GM12878 (cell line): ENCODE results near the gene BCAT1.

ENCODE experiments used
- CHD2 ChIP-seq: IDR thresholded peaks from 2 replicates; pipeline ENCODE4 v1.6.1; 2011; ENCODE audit warnings: low read depth, low read length, improper control_type of control experiment, borderline replicate concordance
- RAD21 ChIP-seq: IDR thresholded peaks from 2 replicates; pipeline ENCODE4 v1.6.1; 2011; ENCODE audit warnings: mild to moderate bottlenecking, low read depth, low read length, moderate library complexity; ENCODE audit not compliant: insufficient read depth
- SREBF2 ChIP-seq: IDR thresholded peaks from 2 replicates; pipeline ENCODE4 v1.6.1; 2012; ENCODE audit warnings: mild to moderate bottlenecking, low read length
- TCF12 ChIP-seq: IDR thresholded peaks from 2 replicates; pipeline ENCODE4 v1.6.1; 2011; ENCODE audit warnings: low read depth, mild to moderate bottlenecking, low read length
- TF ChIP-seq, protein P1 (sequence below), 3 experiments: IDR thresholded peaks in 2 of 3; conservative IDR thresholded peaks in 1 of 3; 2 replicates each; pipeline ENCODE4 v1.5.1; 2011; ENCODE audit warnings: low read depth in 3 of 3, low read length in 3 of 3, mild to moderate bottlenecking in 3 of 3, control low read depth in 2 of 3, moderate library complexity in 2 of 3, inconsistent platforms in 1 of 3, mixed read lengths in 1 of 3; ENCODE audit not compliant: control insufficient read depth in 2 of 3, insufficient read depth in 1 of 3; ENCODE audit errors: extremely low read depth in 1 of 3
- TF ChIP-seq, protein P2 (sequence below): fragments of 450-650 bp; IDR thresholded peaks from 2 replicates; pipeline ENCODE4 v1.6.1; 2014; ENCODE audit warnings: mild to moderate bottlenecking
- TF ChIP-seq, protein P3 (sequence below): fragments of 450-650 bp; formaldehyde crosslinking; IDR thresholded peaks from 2 replicates; pipeline ENCODE4 v1.4.0; 2020; ENCODE audit warnings: mild to moderate bottlenecking, moderate library complexity

DNA sequence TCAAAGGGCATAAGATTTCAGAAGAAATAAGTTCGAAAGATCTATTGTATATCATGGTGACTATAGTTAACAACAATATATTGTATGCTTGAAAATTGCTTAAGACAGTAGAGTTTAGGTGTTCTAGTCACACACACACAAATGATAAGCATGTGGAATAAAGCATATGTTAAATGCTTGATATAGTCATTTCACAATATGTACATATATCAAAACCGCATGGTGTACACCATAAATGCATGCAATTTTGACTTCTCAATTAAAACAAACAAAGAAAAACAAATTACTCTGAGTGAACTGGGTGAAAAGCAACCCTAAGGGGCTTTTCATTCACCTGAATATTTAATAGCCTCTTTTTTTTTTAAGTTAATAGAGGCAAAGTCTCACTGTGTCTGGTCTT, 40.3 kb upstream of the BCAT1 start:
- TF ChIP-seq RAD21 (no peak), SREBF2 (no peak), CHD2 (no peak), TCF12 (no peak)
- TF ChIP-seq, protein P1, sequence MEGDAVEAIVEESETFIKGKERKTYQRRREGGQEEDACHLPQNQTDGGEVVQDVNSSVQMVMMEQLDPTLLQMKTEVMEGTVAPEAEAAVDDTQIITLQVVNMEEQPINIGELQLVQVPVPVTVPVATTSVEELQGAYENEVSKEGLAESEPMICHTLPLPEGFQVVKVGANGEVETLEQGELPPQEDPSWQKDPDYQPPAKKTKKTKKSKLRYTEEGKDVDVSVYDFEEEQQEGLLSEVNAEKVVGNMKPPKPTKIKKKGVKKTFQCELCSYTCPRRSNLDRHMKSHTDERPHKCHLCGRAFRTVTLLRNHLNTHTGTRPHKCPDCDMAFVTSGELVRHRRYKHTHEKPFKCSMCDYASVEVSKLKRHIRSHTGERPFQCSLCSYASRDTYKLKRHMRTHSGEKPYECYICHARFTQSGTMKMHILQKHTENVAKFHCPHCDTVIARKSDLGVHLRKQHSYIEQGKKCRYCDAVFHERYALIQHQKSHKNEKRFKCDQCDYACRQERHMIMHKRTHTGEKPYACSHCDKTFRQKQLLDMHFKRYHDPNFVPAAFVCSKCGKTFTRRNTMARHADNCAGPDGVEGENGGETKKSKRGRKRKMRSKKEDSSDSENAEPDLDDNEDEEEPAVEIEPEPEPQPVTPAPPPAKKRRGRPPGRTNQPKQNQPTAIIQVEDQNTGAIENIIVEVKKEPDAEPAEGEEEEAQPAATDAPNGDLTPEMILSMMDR (IDR thresholded peaks at IDR 0.05 in 2 of 3, conservative IDR thresholded peaks at IDR 0.05 in 1 of 3; ENCODE audit: control insufficient read depth in 2 of 3, extremely low read depth in 1 of 3, insufficient read depth in 1 of 3, low read depth in 3 of 3, low read length in 3 of 3): no peak
- TF ChIP-seq, protein P2, sequence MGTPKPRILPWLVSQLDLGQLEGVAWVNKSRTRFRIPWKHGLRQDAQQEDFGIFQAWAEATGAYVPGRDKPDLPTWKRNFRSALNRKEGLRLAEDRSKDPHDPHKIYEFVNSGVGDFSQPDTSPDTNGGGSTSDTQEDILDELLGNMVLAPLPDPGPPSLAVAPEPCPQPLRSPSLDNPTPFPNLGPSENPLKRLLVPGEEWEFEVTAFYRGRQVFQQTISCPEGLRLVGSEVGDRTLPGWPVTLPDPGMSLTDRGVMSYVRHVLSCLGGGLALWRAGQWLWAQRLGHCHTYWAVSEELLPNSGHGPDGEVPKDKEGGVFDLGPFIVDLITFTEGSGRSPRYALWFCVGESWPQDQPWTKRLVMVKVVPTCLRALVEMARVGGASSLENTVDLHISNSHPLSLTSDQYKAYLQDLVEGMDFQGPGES: no peak
- TF ChIP-seq, protein P3, sequence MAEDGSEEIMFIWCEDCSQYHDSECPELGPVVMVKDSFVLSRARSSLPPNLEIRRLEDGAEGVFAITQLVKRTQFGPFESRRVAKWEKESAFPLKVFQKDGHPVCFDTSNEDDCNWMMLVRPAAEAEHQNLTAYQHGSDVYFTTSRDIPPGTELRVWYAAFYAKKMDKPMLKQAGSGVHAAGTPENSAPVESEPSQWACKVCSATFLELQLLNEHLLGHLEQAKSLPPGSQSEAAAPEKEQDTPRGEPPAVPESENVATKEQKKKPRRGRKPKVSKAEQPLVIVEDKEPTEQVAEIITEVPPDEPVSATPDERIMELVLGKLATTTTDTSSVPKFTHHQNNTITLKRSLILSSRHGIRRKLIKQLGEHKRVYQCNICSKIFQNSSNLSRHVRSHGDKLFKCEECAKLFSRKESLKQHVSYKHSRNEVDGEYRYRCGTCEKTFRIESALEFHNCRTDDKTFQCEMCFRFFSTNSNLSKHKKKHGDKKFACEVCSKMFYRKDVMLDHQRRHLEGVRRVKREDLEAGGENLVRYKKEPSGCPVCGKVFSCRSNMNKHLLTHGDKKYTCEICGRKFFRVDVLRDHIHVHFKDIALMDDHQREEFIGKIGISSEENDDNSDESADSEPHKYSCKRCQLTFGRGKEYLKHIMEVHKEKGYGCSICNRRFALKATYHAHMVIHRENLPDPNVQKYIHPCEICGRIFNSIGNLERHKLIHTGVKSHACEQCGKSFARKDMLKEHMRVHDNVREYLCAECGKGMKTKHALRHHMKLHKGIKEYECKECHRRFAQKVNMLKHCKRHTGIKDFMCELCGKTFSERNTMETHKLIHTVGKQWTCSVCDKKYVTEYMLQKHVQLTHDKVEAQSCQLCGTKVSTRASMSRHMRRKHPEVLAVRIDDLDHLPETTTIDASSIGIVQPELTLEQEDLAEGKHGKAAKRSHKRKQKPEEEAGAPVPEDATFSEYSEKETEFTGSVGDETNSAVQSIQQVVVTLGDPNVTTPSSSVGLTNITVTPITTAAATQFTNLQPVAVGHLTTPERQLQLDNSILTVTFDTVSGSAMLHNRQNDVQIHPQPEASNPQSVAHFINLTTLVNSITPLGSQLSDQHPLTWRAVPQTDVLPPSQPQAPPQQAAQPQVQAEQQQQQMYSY (CRISPR knock-in tag): no peak
